Glutamatergic neuron (in vitro differentiated cells): ENCODE data around the gene NRXN3. TPM values are rescaled to one million over a fixed set of nuclear protein-coding genes. Genes with fewer than 3 reads are reported as not detected.

ENCODE experiments used
- DNase-seq: peaks from one replicate; pipeline ENCODE4 v3.0.0; 2022
- H3K27ac Mint-ChIP-seq: one replicate; pipeline ENCODE4 v1.8.0; 2020; ENCODE audit warnings: mild to moderate bottlenecking, mixed read lengths, inconsistent platforms; ENCODE audit not compliant: unreplicated experiment
- H3K27me3 Mint-ChIP-seq: one replicate; pipeline ENCODE4 v1.8.0; 2020; ENCODE audit warnings: mild to moderate bottlenecking, moderate library complexity, mixed read lengths, inconsistent platforms; ENCODE audit not compliant: unreplicated experiment
- H3K36me3 Mint-ChIP-seq: one replicate; pipeline ENCODE4 v1.8.0; 2020; ENCODE audit warnings: mild to moderate bottlenecking, mixed read lengths, inconsistent platforms; ENCODE audit not compliant: unreplicated experiment
- H3K4me1 Mint-ChIP-seq: one replicate; pipeline ENCODE4 v1.8.0; 2020; ENCODE audit warnings: mild to moderate bottlenecking, low read depth, mixed read lengths, inconsistent platforms; ENCODE audit not compliant: unreplicated experiment
- H3K4me3 Mint-ChIP-seq: one replicate; pipeline ENCODE4 v1.8.0; 2020; ENCODE audit warnings: mild to moderate bottlenecking, mixed read lengths, inconsistent platforms; ENCODE audit not compliant: unreplicated experiment
- H3K9me3 Mint-ChIP-seq: one replicate; pipeline ENCODE4 v1.8.0; 2020; ENCODE audit warnings: mild to moderate bottlenecking, moderate library complexity, mixed read lengths, inconsistent platforms; ENCODE audit not compliant: unreplicated experiment
- CTCF ChIP-seq: fragments of 200-600 bp; sonication (generic); IDR thresholded peaks from one replicate; pipeline ENCODE4 v1.5.0; 2021; ENCODE audit not compliant: partially characterized antibody, unreplicated experiment
- total RNA-seq: library from RNA; stranded (reverse); fragmentation: NEBNext Ultra II Directional; extraction: Animal tissue kit (Norgen Biotek cat#: 25700); gene quantifications from one replicate; pipeline ENCODE4 v1.2.1, GENCODE V29; 2021; ENCODE audit not compliant: unreplicated experiment

Gene NRXN3
- total RNA-seq, 1 donor from 2014 or later: 1.2 TPM

- DNase-seq: no peak
- Mint-ChIP-seq H3K36me3 (no peaks in the 10 kb centered on the region), H3K27ac (no peak overlapping the region), H3K4me1 (no peaks in the 10 kb centered on the region), H3K27me3 (no peaks in the 10 kb centered on the region), H3K9me3 (no peaks in the 10 kb centered on the region), H3K4me3 (no peak overlapping the region)
- TF ChIP-seq CTCF: no peak
Observed at GRCh38 chr14:79602742-79603141, 1432.6 kb downstream of the NRXN3 start.

GRCh38 chr14:79605849-79606248 lies 1435.7 kb downstream of the NRXN3 start:
- H3K36me3 Mint-ChIP-seq: no peaks in the 10 kb centered on the region
- H3K27me3 Mint-ChIP-seq: no peaks in the 10 kb centered on the region
- DNase-seq: no peak
- no peak overlapping the region for H3K27ac Mint-ChIP-seq
- H3K4me1 Mint-ChIP-seq: no peaks in the 10 kb centered on the region
- H3K4me3 Mint-ChIP-seq: no peak overlapping the region
- no peak for TF ChIP-seq CTCF
- H3K9me3 Mint-ChIP-seq: no peaks in the 10 kb centered on the region

- Mint-ChIP-seq H3K4me1 (no peaks in the 10 kb centered on the region), H3K4me3 (no peak overlapping the region), H3K36me3 (no peaks in the 10 kb centered on the region), H3K9me3 (no peaks in the 10 kb centered on the region), H3K27me3 (no peaks in the 10 kb centered on the region), H3K27ac (no peak overlapping the region)
- no peak for TF ChIP-seq CTCF
- DNase-seq: no peak
Observed at GRCh38 chr14:79608446-79608845, 1438.3 kb downstream of the NRXN3 start.

- Mint-ChIP-seq H3K27ac (no peak overlapping the region), H3K4me3 (no peak overlapping the region), H3K4me1 (peaks cover 1% of the 10 kb centered on the region), H3K9me3 (peaks cover 2% of the 10 kb centered on the region), H3K27me3 (peaks cover 1% of the 10 kb centered on the region), H3K36me3 (no peaks in the 10 kb centered on the region)
- no peak for TF ChIP-seq CTCF
- DNase-seq: no peak
Observed at GRCh38 chr14:79613625-79614024, 1443.5 kb downstream of the NRXN3 start.

- Mint-ChIP-seq H3K4me1 (peaks cover 1% of the 10 kb centered on the region), H3K27ac (no peak overlapping the region), H3K9me3 (peaks cover 2% of the 10 kb centered on the region), H3K4me3 (no peak overlapping the region), H3K36me3 (no peaks in the 10 kb centered on the region), H3K27me3 (peaks cover 1% of the 10 kb centered on the region)
- TF ChIP-seq CTCF: no peak
- no peak for DNase-seq
Observed at GRCh38 chr14:79614448-79614847, 1444.3 kb downstream of the NRXN3 start.
